Measurements from ENCODE around the gene TJAP1.
"Not testable (repeated sequence)": the region's sequence is repeated elsewhere in the genome, so short reads cannot be mapped to it uniquely, and the experiment has no call there.

The TJAP1 gene

DNA sequence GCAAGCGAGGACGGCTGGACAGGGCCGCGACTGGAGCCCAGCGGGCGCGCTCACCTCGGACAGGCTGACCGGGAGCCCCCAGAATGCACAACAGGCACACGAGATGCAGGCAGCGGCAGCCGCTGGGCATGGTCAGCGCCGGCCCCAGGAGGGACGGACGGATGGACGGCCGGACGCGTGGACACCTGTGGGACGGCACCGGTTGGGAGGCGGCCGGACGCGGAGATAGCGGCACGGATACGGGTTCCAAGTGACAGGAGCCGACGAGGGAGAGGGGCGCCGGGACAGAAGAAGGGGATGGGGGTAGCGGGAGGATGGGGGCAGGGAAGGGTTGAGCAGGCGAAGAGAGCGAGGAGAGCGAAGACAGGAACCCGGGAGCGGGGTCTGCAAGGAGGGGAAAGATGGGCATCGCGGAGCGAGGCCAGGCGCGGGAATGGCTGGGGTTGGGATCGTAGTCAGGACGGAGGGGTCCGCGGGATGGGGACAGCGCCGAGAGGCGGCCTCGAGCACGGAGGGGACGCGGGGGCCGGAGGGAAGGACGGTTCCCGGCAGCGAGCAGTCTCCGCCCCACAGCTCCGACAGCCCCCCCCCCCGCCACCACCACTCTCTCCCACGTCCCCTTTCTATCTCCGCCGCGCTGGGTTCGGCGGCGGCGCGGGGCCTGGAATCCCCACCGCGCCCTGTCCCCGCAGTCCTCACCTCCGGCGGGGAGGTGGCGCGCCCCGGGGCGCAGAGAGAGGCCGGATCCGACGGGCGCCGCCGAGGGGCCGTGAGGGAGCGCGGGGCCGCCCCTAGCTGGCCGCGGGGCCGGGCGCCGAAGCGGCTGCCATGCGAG is 22.5 kb upstream of the TJAP1 start:
- no peak for DNase-seq

DNA sequence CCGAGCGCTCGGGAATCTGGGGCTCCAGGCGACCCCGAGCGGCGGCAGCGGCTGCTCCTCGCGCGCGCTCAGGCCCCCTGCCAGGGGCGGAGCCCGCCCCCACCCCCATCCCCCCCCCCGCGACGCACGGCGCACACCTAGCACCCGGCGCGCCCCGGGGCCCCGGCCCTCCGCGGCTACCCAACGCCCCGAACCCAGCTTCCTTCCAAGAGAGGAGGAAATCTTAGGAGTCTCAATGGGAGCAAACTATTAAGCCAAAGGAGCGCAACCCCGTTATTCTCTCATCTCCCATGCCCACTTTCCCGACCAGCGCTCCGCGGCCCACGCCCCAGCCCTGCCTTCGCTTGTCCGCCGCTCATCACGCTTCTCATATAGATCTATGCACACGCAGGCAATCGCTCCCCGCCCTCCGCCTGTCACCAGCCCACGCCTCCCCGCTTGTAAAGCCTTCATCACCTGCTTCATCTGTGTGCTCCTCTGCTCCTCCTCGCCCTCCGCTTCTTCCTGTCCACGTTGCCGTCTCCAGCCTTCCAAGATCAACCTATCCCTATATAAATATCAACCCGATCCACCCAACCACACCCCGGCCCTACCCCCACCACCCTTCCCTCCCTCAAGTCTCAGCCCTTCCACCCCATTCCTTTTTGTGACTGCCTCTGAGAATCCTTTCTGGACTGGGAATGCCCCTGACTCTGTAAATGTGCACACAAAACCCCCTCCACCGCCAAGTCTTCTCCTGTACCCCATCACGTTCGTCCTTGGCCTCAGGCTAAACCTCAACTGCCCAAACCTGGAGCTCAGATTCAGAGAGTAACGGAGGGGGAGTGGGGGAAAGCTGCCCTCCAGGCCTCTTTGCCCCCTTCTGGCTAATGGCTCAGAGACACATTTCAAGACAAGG is 21.6 kb upstream of the TJAP1 start, which contains the start of gene DLK2:
TSS of gene DLK2 (minus strand) at position 18 of the 898 bp plus-strand sequence. CDS start 723 bp downstream, outside the sequence.
- DNase-seq: no peak

GRCh38 chr6:43457643-43458042 is 19.7 kb upstream of the TJAP1 start:
- no peak for DNase-seq

DNA sequence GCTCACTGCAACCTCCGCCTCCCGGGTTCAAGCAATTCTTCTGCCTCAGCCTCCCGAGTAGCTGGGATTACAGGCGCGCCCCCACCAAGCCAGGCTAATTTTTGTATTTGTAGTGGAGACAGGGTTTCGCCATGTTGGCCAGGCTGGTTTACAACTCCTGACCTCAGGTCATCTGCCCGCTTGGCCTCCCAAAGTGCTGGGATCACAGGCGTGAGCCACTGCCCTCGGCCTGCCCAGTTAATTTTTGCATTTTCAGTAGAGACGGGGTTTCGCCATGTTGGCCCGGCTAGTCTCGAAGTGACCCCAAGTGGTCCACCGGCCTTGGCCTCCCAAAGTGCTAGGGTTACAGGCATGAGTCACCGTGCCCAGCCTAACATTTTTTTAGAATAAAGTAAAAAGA is 19.2 kb upstream of the TJAP1 start:
- DNase-seq: not testable (repeated sequence)

DNA sequence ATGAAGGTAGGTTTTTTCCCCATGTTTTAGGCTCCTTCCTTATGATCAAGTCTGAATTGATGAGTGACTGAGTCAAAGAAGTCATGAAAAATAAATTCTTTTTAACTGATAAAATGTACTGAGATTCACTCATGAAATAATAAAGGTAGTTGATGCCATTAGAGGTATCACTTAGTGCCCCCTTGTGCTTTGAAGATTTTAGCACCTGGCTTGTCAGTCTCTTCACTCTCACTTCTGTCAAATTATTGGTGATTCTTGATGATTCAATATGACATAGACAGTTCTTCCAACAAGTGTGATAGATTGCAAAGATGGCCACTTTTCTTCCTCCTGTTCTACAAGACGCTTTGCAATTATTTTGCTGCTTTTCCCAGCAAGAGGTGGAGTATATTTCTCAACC is 17.8 kb upstream of the TJAP1 start:
- no peak for DNase-seq

- no peak for DNase-seq
Observed at GRCh38 chr6:43460032-43460431, 17.3 kb upstream of the TJAP1 start.

DNA sequence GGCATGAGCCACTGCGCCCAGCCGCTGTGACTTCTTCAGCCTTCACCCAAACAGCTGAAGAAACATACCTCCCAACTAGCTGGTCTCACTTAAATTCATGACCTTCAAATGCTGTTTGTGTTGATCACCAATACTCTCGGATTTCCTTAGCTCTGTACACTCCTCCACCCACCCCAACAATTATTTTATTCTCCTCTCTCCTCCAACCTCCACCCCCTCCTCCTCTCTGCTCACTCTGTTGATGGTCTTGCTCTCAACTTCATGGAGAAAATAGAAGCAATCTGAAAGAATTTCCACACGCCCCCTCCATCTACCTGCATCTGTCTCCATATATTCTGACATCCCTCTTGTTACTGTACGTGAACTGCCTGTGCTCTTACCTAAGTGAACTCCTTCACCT is 15.4 kb upstream of the TJAP1 start:
- no peak for DNase-seq

GRCh38 chr6:43464337-43464736 is 13.0 kb upstream of the TJAP1 start:
- no peak for DNase-seq

- no peak for DNase-seq
Observed at GRCh38 chr6:43465948-43466347, 11.4 kb upstream of the TJAP1 start.

GRCh38 chr6:43467265-43467664 is 10.1 kb upstream of the TJAP1 start:
- DNase-seq: not testable (repeated sequence)

DNA sequence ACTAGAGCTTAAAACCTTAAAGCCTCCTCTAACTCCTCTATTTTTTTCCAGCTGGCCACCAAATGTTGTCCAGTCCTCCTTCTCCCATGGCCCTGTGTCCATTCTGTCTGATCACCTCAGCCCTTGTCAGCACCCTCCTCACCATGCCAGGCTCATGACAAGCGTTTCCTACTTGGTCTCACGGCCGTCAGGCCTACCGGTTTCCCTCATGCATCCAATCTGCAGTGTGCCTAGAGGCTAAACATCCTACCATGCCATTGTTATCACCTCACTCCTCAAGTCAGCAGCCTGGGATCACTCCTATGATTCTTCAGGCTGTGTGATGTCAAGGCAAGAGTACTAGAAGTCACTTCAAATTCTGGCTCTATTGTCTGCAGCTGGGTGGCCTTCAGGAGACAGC is 9.6 kb upstream of the TJAP1 start:
- no peak for DNase-seq

DNA sequence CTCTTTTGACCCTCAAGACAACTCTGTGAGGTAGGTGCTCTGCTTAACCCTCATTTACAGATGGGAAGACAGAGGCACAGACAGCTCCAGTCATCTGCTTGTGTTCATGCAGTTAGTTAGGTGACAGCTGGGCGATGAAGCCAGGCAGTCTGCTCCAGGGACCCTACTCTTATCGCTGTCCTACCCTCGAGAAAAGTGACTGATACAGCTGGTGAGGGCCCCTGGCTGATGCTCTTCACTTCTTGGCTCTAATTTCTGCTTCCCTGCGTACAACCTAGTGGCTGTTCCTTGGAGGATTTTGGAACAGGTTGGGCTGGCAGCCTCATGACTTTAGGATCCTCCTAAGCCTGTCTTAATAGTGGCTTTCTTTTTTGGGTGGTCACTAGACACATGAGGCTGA is 9.1 kb upstream of the TJAP1 start:
- no peak for DNase-seq

GRCh38 chr6:43468748-43469681 is 8.4 kb upstream of the TJAP1 start:
- DNase-seq: no peak

DNA sequence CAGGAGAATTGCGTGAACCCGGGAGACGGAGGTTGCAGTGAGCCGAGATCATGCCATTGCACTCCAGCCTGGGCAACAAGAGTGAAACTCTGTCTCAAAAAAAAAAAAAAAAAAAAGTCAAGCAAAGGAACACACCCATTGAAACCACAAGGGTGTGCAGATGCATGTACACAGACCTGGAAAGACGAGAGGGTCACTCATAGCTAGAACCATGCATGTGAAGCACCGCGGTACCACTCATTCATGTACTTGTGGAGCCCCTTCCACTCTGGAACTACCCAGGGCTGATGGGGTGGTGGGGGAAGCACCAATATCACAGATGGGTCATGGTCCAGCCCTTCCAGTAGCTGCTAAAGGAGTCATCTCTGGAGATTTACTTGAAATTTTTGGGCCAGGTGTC is 7.4 kb upstream of the TJAP1 start:
- DNase-seq: no peak

DNA sequence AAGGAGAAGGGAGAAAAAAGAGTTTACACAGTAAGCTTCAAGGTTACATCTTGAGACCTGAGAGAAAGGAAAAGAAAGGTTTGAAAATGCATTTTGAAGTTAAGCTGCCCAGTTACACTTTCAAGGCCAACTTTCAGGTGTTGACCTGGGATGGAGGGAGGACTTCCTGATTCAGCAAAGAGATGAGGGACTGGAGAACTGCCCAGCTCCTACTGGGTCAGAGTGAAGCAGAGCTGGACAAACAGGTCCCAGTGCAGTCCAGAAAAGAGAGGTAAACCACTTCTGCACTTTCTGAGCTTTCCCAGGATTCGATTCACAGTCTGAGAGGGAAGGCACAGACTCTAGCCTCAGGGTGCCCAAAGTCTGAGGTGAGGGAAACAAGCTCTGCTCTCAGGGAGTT is 6.0 kb upstream of the TJAP1 start:
- DNase-seq: no peak

- DNase-seq: no peak
Observed at GRCh38 chr6:43472515-43472914, 4.9 kb upstream of the TJAP1 start.

DNA sequence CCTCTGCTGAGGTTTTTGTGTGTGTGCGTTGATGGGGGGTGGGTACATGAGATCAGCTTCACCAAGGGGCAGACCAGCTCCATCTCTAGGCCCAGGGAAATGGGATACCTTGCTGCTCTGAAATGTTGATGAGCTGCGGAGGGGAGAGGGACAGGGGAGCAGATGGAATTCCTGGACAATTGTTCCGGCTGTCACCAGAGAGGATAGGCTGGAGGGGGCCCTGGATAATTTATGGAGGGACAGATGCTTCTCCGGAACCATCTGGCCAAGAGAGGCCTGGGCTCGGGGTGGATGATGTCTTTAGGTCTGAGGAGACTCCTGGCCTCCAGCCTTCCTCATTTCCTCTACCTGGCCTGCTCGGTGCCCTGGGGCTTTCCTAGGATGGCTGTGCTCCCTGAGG is 1.9 kb upstream of the TJAP1 start:
- no peak for DNase-seq

DNA sequence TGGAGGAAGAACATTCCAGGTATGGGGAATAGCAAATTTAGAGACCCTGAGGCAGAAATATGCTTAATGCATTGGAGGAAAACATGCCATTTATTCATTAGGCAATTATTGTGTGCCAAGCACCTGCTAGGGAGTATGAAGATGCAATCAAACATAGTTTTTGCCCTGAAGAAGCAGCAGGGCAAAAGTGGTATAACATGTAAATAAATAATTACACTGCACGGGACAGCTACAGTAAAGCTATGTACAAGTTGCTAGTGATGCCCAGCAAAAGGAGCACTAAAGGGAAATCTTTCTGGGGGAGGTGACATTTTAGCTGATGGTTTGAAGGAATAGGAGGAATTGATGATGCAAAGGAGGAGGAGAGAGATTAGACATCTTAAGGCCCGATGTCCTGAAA is 624 bp upstream of the TJAP1 start:
- no peak for DNase-seq

DNA sequence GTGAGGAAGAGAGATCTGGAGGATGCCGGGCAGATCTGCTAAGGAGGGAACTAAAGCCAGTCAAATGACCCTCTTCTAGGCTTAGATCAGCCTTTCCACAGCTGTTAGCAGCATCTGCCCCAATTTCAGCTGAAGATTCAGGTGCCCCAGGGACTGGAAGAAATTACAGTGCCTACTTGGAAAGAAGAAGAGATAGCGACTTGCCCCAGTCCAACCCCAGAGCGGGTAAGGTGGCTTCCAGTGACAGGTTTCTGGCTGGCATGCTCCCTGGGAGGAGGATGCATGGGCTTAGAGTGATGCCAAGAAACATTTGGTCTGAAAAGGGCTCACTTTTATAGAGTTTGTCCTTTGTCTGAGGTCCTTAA is 620 bp downstream of the TJAP1 start:
- no peak for DNase-seq

- DNase-seq: no peak
Observed at GRCh38 chr6:43481075-43481474, 3.7 kb downstream of the TJAP1 start.

DNA sequence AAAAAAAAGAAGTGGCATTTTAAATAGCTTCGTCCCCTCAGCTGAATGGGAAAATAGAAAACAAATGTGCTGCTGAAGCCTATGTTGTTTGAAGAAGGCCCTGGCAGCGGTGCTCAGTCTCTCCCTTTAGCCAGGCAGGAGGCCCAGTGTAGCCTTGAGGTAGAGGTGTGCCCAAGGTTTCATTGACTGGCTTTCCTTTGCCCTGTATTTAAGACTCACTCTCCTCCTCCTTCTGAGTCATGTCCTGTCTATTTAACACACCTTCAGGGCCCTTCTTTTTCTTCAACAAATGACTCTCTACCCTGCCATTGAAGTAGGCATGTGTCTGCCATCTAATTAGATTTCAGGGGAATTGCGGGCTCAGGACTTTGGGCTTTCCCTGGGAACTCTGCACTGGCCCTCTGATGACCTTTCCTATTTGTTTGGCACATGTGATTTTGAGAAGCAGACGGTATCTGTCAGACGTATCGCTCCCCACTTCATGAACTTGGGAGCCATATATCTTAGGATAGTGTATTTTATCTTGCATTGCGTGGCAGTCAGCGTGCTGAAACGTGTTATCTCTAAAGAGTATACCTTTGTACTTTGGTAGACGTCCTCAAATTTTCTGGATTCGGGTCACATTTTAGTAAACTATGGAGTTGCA is 4.3 kb downstream of the TJAP1 start:
- DNase-seq: no peak

GRCh38 chr6:43488667-43489276 is 11.4 kb downstream of the TJAP1 start:
- DNase-seq: no peak

Data from NCI-H2081 treated with DMSO at 0.1 percent for 48 hours (cell line).